GM12878 (cell line): ENCODE measurements around the gene TRAPPC4. TPM values are rescaled to one million over a fixed set of nuclear protein-coding genes. Genes with fewer than 3 reads are reported as not detected.
A peak's percentile ranks its signal among the peaks of the same experiment; 100 is the strongest.

Experiments
- ATF2 ChIP-seq: IDR thresholded peaks from 2 replicates; pipeline ENCODE4 v1.6.1; 2012; ENCODE audit warnings: low read length, inconsistent platforms
- ATF3 ChIP-seq: IDR thresholded peaks from 2 replicates; pipeline ENCODE4 v1.6.1; 2011; ENCODE audit warnings: low read depth, mild to moderate bottlenecking, low read length, moderate library complexity, borderline replicate concordance; ENCODE audit errors: extremely low read depth
- BCL3 ChIP-seq: IDR thresholded peaks from 2 replicates; pipeline ENCODE4 v1.6.1; 2011; ENCODE audit warnings: borderline replicate concordance, low read depth, mild to moderate bottlenecking, moderate library complexity, low read length; ENCODE audit not compliant: insufficient read depth, poor library complexity, severe bottlenecking
- BHLHE40 ChIP-seq, 2 experiments: fragments of 450-650 bp in 1 of 2; IDR thresholded peaks; 2 replicates each; pipeline ENCODE4 v1.6.1; 2011 to 2017; ENCODE audit warnings: low read depth in 2 of 2, borderline replicate concordance in 1 of 2, improper control_type of control experiment in 1 of 2, low read length in 1 of 2, mild to moderate bottlenecking in 1 of 2
- CBX5 ChIP-seq: sonication (generic); IDR thresholded peaks from 2 replicates; pipeline ENCODE4 v1.6.1; 2016; ENCODE audit warnings: low read depth, moderate library complexity, mild to moderate bottlenecking, inconsistent platforms
- E4F1 ChIP-seq: fragments of 450-650 bp; IDR thresholded peaks from 2 replicates; pipeline ENCODE4 v1.6.1; 2018; ENCODE audit warnings: borderline replicate concordance, mild to moderate bottlenecking; ENCODE audit not compliant: partially characterized antibody
- EED ChIP-seq: sonication (generic); IDR thresholded peaks from 2 replicates; pipeline ENCODE4 v1.6.1; 2016; ENCODE audit warnings: antibody characterized with exemption, low read depth
- EGR1 ChIP-seq, 2 experiments: IDR thresholded peaks; 1 replicate in 1 of 2; 2 replicates in 1 of 2; pipeline ENCODE4 v1.6.1; 2011 to 2012; ENCODE audit warnings: low read depth in 2 of 2, low read length in 2 of 2, borderline replicate concordance in 1 of 2, mild to moderate bottlenecking in 1 of 2, moderate library complexity in 1 of 2
- GATAD2B ChIP-seq: fragments of 450-650 bp; conservative IDR thresholded peaks from 2 replicates; pipeline ENCODE4 v1.6.1; 2017; ENCODE audit warnings: low read depth, mild to moderate bottlenecking, moderate library complexity
- HDAC6 ChIP-seq: fragments of 200-600 bp; sonication (generic); IDR thresholded peaks from one replicate; pipeline ENCODE4 v1.8.0; 2017; ENCODE audit warnings: antibody characterized with exemption; ENCODE audit not compliant: unreplicated experiment
- MTA2 ChIP-seq: fragments of 450-650 bp; IDR thresholded peaks from 2 replicates; pipeline ENCODE4 v1.6.1; 2016; ENCODE audit warnings: low read depth, mild to moderate bottlenecking, moderate library complexity
- MXI1 ChIP-seq: fragments of 150-350 bp; IDR thresholded peaks from 2 replicates; pipeline ENCODE4 v1.6.1; 2011; ENCODE audit warnings: low read depth, mild to moderate bottlenecking, inconsistent platforms, low read length, improper control_type of control experiment
- MYC ChIP-seq: IDR thresholded peaks from 2 replicates; pipeline ENCODE4 v1.6.1; 2011; ENCODE audit warnings: mild to moderate bottlenecking, low read length, moderate library complexity, inconsistent platforms; ENCODE audit not compliant: insufficient read depth, insufficient replicate concordance, insufficient read length, severe bottlenecking
- NFYA ChIP-seq: IDR thresholded peaks from 2 replicates; pipeline ENCODE4 v1.6.1; 2011; ENCODE audit warnings: low read depth, mild to moderate bottlenecking, low read length, improper control_type of control experiment, borderline replicate concordance
- PAX8 ChIP-seq: fragments of 450-650 bp; IDR thresholded peaks from 2 replicates; pipeline ENCODE4 v1.6.1; 2017; ENCODE audit warnings: mild to moderate bottlenecking, moderate library complexity
- POLR2AphosphoS2 ChIP-seq: IDR thresholded peaks from 2 replicates; pipeline ENCODE4 v1.6.1; 2011; ENCODE audit warnings: low read depth, mild to moderate bottlenecking, low read length, improper control_type of control experiment, moderate library complexity
- RFX5 ChIP-seq: IDR thresholded peaks from 2 replicates; pipeline ENCODE4 v1.6.1; 2011; ENCODE audit warnings: low read depth, low read length, improper control_type of control experiment
- SREBF1 ChIP-seq: IDR thresholded peaks from 2 replicates; pipeline ENCODE4 v1.6.1; 2012; ENCODE audit warnings: mild to moderate bottlenecking, low read length
- SUPT20H ChIP-seq: IDR thresholded peaks from 2 replicates; pipeline ENCODE4 v1.6.1; 2011; ENCODE audit warnings: low read depth, mild to moderate bottlenecking, low read length, moderate library complexity, borderline replicate concordance; ENCODE audit not compliant: control insufficient read depth
- polyA plus RNA-seq, 11 experiments: library from polyadenylated mRNA; depleted of rRNA in 4 of 11; unstranded in 6 of 11; stranded (reverse) in 5 of 11; fragments of >200 nt; fragmentation: Nextera tagmentation in 4 of 11; fragmentation: Illumina TruSeq in 1 of 11; extraction: Ambion mirVana in 4 of 11; extraction: Trizol in 1 of 11; gene quantifications; 1 replicate in 1 of 11; 2 replicates in 10 of 11; pipeline versions ENCODE4 v1.2.1 to v1.2.3, GENCODE V29; 2011 to 2016; ENCODE audit warnings: inconsistent platforms in 2 of 11, missing spikeins in 2 of 11, low read depth in 1 of 11
- total RNA-seq, 4 experiments: library from RNA; depleted of rRNA in 3 of 4; stranded (reverse); fragments of >200 nt in 3 of 4; fragmentation: Illumina TruSeq in 1 of 4; extraction: Trizol in 1 of 4; gene quantifications; 2 replicates each; pipeline versions ENCODE4 v1.2.1 to v1.2.3, GENCODE V29; 2013 to 2021
- TF ChIP-seq, protein P1 (sequence below): fragments of 450-650 bp; IDR thresholded peaks from 2 replicates; pipeline ENCODE4 v1.6.1; 2016; ENCODE audit warnings: mild to moderate bottlenecking

TRAPPC4 gene
- total and polyA plus RNA-seq, 10 of the 15 experiments (the other 5 are each of a cell fraction or from before 2014, with no cell fraction given) = 61.6 to 231 (median 98.8) TPM

DNA sequence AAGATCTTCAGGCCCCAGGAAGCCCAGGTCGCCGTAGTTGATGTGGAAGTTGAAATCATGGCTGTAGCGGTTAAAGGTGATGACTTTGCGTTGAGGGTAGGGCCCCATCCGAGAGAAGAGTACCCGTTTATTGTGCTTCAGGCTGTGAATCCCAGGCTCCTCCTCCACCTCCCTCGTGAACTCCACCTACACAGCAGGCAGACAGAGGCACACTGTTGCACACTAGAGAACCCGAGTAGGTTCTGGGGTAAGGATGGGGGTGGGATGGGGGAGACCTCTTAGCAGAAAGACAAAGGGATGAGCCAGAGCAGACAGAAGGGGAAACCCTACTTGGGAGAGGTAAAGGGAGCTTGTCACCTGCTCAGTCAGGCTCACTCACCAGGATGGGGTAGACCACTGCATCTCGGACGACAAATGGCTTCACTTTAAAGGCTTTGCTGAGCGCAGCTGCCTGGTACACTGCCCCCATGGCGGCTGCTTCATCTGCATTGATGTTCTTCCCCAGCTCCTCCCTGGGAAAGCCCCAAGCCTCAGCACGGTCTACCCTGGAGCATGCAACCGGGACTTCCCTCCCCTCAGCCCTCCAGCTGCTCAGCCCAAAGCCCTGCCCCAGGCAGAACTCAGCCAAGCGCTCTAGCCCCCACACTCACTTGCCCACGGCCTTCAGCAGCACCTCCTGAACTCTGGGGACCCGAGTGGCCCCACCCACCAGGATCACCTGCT lies 33.0 kb downstream of the TRAPPC4 start (continued):
- TF ChIP-seq HDAC6 (no peak), BHLHE40 (IDR thresholded peaks at IDR 0.05; ENCODE audit: borderline replicate concordance in 1 of 2, low read depth in 2 of 2, low read length in 1 of 2) (peak; percentile 58 to 83; a peak in 3 of 4 replicates), BCL3 (peak; percentile 41), MTA2 (0 out of 2 replicates have a peak, but pooled peaks have one; percentile 27), SREBF1 (no peak), ATF2 (no peak), PAX8 (no peak), MXI1 (no peak), NFYA (no peak), RFX5 (no peak), POLR2AphosphoS2 (0 out of 2 replicates have a peak, but pooled peaks have one; percentile 14), SUPT20H (no peak), GATAD2B (no peak; the same call in 1 of the 2 replicates), ATF3 (no peak), E4F1 (no peak), EGR1 (IDR thresholded peaks at IDR 0.05; ENCODE audit: borderline replicate concordance in 1 of 2, low read depth in 2 of 2, low read length in 2 of 2) (no peak; a peak in 1 of 3 replicates), EED (no peak), MYC (no peak), CBX5 (no peak)
- TF ChIP-seq, protein P1, sequence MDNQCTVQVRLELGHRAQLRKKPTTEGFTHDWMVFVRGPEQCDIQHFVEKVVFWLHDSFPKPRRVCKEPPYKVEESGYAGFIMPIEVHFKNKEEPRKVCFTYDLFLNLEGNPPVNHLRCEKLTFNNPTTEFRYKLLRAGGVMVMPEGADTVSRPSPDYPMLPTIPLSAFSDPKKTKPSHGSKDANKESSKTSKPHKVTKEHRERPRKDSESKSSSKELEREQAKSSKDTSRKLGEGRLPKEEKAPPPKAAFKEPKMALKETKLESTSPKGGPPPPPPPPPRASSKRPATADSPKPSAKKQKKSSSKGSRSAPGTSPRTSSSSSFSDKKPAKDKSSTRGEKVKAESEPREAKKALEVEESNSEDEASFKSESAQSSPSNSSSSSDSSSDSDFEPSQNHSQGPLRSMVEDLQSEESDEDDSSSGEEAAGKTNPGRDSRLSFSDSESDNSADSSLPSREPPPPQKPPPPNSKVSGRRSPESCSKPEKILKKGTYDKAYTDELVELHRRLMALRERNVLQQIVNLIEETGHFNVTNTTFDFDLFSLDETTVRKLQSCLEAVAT = peak; percentile 43; the same call in 1 of the 2 replicates
